Esophagus muscularis mucosa (tissue), 3 donors: Measurements from ENCODE around the gene MNT.

Experiments
- EP300 ChIP-seq: sonication (generic); formaldehyde crosslinking; IDR thresholded peaks from one replicate; pipeline ENCODE4 v1.6.1; 2017; ENCODE audit warnings: antibody characterized with exemption
- POLR2AphosphoS5 ChIP-seq, 2 donors: sonication (generic); formaldehyde crosslinking; IDR thresholded peaks; one replicate each; pipeline ENCODE4 v1.6.1; 2017; ENCODE audit warnings: antibody characterized with exemption in 2 of 2

- TF ChIP-seq POLR2AphosphoS5 (IDR thresholded peaks at IDR 0.05) (no peak), EP300 (no peak)
Observed at GRCh38 chr17:2406271-2406902, 5.5 kb upstream of the MNT start.
